HS-27A (cell line): ENCODE results near the gene CST11.
"Not testable (repeated sequence)": the region's sequence is repeated elsewhere in the genome, so short reads cannot be mapped to it uniquely, and the experiment has no call there.

ENCODE experiments used
- DNase-seq: peaks from one replicate; pipeline ENCODE4 v3.0.0-alpha.2; 2012; ENCODE audit warnings: low read depth, missing footprints

Gene CST11, protein sequence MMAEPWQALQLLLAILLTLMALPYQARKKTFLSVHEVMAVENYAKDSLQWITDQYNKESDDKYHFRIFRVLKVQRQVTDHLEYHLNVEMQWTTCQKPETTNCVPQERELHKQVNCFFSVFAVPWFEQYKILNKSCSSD

DNA sequence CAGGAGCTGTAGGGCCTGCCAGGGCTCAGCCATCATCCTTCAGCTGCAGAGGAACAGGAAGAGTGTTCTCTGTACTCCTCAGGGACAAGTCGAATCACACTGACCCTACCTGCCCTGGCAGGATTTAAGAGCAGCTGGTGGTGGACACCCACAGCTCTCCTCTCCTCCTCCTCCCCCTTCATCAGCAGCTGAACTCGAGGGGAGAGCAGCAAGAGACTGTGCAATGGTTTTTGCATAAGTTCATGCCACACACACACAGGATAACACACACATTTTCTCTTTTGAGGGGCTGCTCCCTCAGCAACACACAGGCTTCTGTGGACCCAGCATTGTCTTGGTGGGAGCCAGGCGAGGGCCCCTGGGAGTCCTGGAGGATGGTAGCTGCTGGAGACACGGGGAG is at the start of gene CST11:
Gene CST11 (minus strand): TSS at position 101 of the 400 bp plus-strand sequence. CDS start 65 bp downstream, at position 36.
- DNase-seq: no peak

DNA sequence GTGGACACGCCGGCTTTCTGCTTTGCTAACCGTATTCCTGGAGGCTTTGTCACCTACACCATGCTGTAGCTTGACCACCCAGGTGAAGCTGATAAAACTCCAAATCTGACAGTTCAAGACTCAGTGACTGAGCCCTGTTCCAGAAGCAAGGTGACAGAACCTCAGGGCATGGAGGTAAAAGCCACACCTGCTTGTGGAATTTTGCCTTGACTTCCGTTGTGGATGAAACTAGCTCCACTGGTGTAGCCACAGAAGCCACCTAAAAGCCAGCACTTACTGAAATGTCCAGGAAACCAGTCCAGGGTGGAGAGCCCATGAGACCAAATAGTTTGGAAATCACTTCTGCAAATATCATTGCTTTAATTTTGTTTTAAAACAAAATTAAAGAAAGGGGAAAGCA is 49.2 kb upstream of the CST11 start:
- DNase-seq: no peak

DNA sequence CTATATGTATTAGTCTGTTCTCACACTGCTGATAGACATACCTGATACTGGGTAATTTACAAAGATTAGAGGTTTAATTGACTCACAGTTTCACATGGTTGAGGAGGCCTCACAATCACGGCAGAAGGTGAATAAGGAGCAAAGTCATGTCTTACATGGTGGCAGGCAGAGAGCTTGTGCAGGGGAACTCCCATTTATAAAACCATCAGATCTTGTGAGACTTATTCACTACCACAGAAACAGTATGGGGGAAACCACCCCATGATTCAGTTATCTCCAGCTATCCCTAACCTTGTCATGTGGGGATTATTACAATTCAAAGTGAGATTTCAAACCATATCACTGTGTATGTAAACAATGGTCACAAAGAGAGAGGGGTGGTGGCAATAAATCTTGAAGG is 44.9 kb upstream of the CST11 start:
- no peak for DNase-seq

DNA sequence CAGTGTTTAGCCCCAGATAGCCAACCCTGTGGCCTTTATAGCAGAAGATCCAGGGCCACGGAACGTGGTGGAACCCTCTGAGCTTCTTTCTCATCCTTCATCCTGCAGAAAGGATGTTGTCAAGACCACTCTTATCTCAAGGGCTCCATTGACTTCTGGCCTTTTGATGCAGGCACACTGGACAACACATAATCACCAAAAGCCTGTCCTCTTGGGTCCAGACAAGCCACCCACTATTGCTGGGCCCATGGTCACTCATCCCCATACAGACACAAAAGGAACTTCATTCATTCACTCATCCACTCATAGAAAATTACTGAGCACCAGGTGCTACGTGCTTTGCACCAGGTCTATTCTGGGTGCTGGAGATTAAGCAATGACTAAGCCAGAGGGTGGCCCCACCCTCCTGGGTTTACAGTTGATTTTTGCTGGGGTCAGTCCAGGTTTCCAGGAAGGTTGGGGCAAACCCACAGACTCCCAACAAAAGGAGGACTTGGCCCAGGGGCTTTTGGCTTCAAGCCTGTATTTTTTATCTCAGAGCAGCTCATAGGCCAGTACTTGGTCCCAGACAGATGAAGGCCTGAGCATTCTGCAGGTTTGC is 40.6 kb upstream of the CST11 start:
- no peak for DNase-seq

DNA sequence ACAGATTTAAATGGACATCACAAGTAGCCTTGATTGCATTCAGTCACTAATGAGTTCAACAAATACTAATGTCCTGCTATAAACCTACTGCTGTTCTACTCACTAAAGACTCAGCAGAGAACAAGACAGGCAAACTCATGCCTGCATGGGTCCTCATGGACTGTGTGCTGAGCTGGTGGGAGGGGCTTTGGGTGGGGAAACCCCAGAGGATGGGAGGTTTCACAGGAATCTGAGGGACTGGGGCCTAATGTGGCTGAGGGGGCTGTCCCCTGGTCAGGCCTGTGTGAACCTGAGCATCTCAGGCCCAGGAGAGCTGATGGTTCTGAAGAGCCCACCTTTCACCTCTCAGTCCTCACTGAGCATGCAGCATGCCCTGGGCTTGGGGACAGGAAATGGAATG is 39.6 kb upstream of the CST11 start:
- no peak for DNase-seq

DNA sequence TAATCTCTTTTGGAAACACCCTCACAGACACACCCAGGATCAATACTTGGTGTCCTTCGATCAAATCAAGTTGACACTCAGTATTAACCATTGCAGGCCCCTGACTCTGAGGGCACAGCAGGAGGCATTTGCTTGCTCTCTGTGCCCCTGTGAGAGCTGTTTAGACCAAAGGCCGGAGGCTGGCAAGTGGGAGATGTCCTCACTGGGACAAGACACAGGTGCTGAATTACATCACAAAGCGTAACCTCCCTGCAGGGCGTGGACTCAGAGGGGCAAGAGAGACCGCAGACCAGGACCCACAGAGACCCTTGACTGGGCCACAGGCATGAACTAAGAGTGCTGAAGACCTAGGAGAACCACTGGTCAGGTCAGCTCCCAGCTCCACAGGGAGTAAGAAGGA is 38.1 kb upstream of the CST11 start, which contains the start of gene CST8:
Gene CST8 (plus strand): TSS at position 301 of the 400 bp plus-strand sequence. CDS start 551 bp downstream, outside the sequence.
- no peak for DNase-seq

DNA sequence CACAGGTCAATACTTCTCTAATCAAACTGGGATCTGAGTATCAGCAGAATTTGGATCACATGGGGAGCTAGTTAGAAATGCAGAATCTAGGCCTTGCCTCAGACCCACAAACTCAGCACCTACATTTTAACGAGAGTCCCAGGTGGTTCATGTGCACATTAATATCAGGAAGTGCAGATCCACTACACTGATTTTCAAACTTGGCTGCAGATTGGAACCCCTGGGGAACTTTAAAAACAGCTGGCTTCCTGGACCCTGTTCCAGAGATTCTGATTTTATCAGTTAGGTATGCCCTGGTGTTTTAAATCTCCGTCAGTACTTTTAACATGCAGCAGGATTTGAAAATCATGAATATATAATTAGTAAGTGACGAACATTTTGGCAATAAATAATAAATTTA is 36.3 kb upstream of the CST11 start:
- no peak for DNase-seq

DNA sequence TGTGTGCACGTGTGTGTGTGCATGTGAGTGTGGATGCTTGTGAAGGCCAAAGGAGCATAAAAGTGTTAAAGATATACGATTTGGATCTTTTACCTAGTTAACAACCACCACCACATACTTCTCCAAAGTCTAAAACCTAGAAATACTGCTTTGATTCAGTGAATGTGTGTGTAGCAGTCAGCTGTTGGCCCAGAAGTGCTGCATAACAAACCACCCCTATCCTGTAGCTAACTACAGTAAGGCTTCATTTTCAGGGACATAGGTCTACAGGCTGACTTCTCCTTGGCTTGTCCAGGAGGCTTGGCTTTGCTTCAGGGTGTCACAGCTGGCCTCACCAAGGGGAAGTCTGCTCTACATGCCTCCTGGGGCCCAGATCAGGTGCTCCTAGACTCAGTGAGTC is 35.8 kb upstream of the CST11 start:
- DNase-seq: no peak

DNA sequence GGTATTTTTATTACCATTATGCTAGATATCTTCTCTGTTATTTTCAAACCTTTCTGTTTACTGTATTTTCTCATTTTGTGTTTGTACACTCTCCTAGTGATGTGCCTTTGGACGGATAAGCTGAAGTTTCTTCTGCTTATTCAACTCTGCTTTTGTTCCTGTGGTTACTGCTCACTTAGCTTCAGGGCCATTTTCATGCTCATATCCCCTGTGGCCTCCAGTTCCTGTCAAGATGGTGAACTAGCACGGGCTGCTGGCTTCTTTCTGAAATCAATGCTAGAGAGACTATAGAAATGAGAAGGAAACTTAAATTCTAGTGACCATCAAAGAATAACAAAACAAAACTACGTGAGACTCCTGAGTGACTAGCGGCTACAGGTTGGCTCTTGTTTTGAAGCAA is 31.4 kb upstream of the CST11 start:
- no peak for DNase-seq

DNA sequence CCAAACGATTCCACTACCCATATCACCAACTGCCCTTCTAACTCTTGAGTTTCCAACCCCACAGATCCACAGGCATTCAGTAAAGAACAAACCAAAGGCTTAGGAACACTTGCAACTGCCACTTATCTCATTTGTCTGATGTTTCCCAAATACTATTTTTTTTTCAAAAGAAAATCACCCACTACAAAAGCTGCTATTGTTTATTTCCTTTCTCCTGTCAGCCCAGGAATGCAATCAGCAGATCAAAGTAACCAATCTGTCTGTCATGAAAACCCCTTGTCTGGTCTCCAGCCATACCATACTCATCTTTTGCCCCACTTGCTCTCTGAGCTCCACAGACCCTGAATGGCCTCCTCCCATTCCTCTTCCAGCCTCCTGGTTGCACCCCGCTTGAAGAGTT is 29.5 kb upstream of the CST11 start:
- DNase-seq: no peak

DNA sequence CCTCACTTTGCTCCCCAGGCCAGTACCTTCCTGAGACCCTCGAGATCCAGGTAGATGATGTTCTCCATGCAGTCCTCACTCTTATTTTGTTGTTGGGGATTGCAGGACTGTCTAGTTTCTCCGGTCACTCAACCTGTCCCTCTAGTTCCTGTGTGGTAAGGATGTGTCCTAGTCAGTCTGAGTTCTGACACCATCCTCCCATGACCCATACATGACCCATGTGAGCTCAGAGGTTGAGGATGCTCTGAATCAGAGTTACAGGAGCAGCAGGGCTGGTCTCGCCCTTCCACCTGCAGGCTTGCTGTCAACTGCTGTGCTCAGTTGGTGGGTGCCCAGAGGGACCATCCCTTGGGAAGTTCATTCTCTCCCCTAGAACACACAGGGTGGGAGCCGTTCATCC is 26.4 kb upstream of the CST11 start:
- no peak for DNase-seq

DNA sequence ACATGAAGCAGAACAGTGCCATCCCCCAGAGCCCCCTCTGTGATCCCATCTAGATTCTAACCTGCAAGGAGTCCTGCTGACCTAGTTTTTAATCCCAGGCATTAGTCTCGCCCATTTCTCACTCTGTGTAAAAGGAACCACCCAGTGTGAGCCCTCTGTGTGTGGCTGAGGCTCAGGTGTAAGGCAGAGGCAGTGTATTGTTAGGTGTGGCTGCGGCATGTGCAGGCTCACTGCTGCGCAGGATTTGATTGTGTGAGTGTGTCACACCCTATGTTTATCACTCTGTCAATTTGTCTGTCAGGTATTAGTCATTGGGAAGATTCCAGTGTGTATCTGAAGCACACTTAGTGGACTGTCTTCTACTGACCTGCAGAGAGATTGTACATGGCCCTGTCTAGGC is 24.5 kb upstream of the CST11 start:
- DNase-seq: no peak

DNA sequence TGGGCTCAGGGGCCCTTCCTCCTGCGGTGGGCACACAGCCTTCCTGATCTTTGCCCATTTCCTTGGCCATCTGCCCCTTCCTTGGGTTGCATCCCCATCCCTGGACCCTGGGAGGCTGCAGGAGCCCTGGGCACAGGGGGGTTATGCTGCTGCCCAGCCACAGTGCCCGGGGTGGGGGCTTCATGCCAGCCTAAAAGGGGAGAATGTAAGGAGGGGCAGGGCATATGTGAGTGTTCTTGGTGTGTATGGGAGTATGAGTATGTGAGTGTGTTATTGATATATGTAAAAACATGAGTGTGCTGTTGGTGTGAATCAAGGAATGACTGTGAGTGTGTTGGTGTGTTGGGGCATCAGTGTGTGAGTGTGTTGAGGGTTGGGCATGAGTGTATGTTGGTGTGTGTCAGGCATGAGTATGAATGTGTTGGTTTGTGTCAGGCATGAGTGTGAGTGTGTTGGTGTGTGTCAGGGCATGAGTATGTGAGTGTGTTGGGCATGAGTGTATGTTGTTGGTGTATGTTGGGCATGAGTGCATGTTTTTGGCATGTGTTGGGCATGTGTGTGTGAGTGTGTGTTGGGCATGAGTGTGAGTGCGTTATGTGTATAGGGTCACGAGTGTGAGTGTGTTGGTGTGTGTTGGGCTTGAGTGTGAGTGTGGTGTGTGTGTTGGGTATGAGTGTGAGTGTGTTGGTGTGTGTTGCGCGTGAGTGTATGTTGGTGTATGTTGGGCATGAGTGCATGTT is 23.5 kb upstream of the CST11 start:
- DNase-seq: no peak

DNA sequence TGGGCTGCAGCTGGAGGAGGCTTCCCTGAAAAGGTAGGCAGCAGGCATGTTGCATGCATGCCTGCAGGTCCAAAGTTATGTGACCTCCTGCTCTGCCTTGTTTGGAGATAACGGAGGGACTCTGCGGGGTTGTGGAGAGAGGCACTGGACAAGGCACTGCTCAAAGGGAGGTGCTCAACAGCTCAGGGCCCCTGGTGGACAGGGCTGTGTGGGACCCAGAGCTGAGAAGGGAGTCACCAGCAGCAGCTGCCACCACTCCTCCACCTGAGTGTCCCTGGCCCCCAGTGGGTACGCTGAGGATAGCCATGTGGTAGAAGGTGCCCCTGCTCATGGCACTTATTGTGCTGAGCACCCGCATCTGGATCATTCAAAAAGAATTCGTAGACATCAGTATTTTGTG is 22.7 kb upstream of the CST11 start:
- DNase-seq: no peak

DNA sequence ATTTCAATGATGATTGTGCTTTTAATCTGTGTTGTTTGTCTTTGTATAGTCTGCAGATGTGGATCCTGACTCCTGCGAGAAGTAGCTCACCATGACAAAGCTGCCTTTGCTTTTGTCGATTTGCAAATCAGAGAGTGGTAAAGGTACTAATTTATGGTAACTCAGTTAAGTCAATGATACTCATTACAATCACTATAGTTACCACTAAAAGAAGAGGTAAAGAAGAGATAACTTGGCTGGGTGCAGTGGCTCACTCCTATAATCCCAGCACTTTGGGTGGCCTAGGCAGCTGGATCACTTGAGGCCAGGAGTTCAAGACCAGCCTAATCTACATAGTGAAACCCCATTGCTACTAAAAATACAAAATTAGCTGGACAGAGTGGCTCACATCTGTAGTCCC is 20.6 kb upstream of the CST11 start:
- not testable (repeated sequence) for DNase-seq

DNA sequence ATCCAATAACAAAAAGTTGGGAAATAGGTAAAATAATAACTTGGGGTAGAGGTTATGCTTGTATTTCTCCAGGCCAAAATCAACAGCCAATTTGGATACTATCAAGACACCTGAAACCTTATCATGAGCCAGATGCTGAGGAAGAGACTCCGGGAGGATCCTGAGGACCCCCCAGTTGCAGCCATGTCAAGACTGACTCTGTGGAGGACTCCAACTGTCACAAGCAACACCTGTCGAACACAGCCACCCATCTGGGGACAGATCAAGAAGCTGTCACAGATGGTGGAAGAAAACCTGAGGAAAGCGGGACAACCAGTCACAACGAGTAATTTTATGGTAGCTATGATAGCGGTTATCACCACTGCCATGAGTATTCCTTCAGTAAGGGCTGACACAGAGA is 19.6 kb upstream of the CST11 start:
- DNase-seq: not testable (repeated sequence)

DNA sequence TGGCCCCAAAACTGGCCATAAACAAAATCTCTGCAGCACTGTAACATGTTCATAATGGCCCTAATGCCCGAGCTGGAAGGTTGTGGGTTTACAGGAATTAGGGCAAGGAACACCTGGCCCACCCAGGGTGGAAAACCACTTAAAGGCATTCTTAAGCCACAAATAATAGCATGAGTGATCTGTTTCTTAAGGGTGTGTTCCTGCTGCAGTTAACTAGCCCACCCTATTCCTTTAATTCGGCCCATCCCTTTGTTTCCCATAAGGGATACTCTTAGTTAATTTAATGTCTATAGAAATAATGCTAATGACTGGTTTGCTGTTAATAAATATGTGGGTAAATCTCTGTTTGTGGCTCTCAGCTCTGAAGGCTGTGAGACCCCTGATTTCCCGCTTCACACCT is 14.3 kb upstream of the CST11 start:
- not testable (repeated sequence) for DNase-seq

DNA sequence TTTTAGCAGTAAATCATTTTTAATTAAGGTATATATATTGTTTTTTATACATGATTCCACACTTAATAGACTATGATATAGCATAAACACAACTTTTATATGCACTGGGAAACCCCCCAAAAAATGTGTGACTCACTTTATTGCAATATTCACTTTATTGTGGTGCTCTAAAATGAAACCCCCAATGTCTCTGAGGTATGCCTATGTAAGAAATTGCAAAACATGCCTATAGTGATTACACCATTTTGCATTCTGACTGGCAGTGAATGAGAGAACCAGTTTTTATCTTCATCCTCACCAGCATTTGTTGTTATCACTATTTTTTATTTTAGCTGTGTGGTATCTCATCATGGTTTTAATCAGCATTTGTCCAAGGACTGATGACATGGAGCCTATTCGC is 8.5 kb upstream of the CST11 start:
- DNase-seq: no peak

DNA sequence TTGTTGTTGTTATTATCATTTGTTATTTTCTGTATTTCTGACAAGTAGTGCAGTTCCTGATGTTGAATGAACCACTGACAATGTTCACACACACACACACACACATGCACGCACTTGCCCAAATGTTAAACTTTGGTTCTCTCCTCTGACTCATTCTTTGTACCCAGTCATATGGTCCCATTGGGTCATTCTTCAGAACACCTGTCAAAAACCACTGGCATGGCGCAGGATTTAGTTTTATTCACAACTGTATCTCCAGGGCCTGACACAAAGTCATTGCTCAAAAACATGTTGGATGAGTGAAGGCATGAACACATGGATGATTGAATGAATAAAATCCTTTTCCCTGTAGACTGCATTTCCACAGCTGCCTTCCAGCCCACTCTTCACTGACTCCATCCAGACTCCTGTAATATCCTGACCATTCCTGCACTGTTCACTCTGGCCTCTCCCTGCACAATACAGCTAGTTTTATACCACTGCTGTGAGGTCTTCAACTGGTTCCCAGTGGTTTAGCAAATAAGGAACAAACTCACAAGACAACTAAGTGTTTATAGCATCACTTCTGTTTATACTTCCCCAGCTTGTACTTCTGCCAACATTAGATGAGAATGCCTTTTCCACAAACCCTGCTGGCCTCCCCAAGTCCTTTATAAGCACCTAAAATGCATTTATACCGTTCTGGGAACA is 6.9 kb upstream of the CST11 start:
- DNase-seq: no peak

DNA sequence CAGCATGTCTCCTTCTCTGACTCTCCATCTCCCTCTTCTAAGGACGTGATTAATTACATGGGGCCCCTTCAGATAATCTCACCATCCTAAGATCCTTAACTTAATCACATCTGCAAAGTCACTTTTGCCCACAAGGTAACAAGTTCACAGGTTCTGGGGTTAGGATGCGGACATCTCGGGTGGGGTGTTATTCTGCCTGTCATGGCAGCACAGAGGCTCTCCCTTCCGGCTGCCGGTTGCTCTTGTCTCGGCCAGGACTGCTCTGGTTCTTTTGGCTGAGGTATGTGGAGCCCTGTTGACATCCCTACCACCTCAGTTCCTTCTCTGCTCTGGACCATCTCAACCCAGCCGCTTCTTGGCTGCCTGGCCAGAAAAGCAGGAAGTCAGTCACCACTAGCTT is 4.2 kb upstream of the CST11 start:
- no peak for DNase-seq

DNA sequence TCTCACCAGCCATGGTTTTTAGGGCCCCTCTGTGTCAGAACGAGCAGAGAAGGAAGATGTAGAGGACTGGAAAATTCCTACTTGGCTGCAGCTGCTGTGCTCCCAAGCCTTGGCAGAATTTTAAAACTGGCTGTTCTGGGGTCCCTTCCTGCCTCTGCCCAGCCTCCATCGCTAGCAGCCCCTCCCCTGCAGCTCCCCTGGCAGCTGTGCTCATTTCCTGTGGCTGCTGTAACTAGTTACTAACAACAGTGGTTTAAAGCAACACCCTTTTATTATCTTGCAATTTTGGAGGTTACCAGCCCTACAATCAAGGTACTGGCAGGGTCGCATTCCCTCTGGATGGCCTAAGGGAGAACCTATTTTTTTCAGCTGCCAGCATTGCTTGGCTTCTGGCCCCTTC is 3.7 kb upstream of the CST11 start:
- DNase-seq: no peak

DNA sequence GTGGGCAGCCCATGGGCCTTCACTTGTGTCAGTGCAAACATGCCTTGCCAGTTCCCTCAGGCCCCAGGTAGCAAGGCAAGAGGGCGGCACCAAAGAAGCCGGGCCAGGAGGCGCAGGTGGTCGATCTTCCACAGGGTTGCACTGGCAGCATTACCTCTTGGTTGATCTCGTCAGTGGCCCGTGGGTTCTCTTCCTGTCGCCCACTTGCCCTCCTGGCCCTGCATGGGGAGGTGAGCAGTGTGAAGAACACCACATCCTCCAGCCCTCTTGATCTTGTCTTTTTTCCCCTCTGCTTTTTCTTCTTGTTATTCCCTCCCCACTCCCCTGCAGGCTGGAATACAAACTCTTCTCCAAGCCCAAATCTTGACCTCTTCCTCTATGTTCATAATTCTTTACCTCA is 3.0 kb upstream of the CST11 start:
- DNase-seq: no peak

DNA sequence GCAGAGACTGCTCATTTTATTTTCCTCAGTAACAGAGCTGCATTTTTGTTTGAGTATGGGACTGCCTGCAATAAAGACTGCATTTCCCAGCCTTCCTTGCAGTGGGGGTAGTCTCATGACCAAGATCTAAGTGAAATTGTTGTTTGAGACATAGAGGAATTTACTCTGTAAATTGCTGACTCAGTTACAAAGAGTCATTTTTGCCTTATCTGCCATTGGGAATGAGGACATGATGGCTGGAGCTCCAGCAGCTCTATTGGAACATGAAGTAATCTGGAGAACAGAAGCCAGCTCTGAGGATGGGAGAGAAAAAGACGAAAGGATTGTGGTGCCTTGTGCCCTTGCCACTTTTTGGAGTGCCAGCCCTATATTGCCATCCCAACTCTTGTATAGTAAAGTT is 2.1 kb upstream of the CST11 start:
- DNase-seq: no peak
